ENCODE measurements around the gene IFNG-AS1. TPM values are rescaled to one million over a fixed set of nuclear protein-coding genes. Genes with fewer than 3 reads are reported as not detected.

The IFNG-AS1 gene
- total RNA-seq, 4 donors from 2014 or later = 0.22 to 0.68 (median 0.65) TPM; not detected in 1

Small RNA genes lying within 50 kb of the gene (small RNA-seq; reads per million reads assigned to genes)
- gene AC005294.1 = not detected
- not detected for gene RPL39P28

Other genes with a start within 250 kb of the IFNG-AS1 start
- gene IFNG, start 170.3 kb downstream of the IFNG-AS1 start, total RNA-seq = not detected
- gene IL26, start 236.4 kb downstream of the IFNG-AS1 start, total RNA-seq = not detected

All from subcutaneous adipose tissue (tissue), 4 donors.